ENCODE measurements around the gene APAF1. TPM values are rescaled to one million over a fixed set of nuclear protein-coding genes. Genes with fewer than 3 reads are reported as not detected.
"Not testable (repeated sequence)": the region's sequence is repeated elsewhere in the genome, so short reads cannot be mapped to it uniquely, and the experiment has no call there.

Gene APAF1
- total RNA-seq, 3 donors from 2014 or later, result 22.5 to 44.2 (median 41.9) TPM

DNA sequence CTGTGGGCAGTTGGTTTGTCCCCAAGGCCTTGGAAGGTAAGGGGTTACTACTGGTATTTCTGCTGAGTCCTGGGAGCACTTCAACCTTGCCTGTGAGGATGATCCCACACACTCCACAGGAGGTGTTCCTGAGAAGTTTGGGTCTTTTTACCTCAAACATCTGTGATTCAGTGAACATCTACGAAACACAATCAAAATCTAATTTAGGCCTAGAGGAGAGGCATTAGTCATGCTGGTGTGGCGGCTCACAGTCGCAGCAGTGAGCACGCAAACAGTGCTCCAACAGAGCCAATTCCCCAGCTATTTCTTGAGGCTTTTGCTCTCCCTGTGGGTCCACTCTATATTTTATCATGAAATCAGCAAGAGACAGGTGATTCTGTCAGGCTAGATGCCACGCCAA, 107.6 kb downstream of the APAF1 start:
- Histone ChIP-seq H3K36me3 (ENCODE audit: low read depth) (no peaks in the 10 kb centered on the region), H3K4me3 (no peak overlapping the region), H3K9me3 (no peaks in the 10 kb centered on the region), H3K4me1 (ENCODE audit: low read depth) (no peaks in the 10 kb centered on the region)
- DNase-seq (no peak), ATAC-seq (no peak)
- TF ChIP-seq, protein P1, sequence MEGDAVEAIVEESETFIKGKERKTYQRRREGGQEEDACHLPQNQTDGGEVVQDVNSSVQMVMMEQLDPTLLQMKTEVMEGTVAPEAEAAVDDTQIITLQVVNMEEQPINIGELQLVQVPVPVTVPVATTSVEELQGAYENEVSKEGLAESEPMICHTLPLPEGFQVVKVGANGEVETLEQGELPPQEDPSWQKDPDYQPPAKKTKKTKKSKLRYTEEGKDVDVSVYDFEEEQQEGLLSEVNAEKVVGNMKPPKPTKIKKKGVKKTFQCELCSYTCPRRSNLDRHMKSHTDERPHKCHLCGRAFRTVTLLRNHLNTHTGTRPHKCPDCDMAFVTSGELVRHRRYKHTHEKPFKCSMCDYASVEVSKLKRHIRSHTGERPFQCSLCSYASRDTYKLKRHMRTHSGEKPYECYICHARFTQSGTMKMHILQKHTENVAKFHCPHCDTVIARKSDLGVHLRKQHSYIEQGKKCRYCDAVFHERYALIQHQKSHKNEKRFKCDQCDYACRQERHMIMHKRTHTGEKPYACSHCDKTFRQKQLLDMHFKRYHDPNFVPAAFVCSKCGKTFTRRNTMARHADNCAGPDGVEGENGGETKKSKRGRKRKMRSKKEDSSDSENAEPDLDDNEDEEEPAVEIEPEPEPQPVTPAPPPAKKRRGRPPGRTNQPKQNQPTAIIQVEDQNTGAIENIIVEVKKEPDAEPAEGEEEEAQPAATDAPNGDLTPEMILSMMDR (IDR thresholded peaks at IDR 0.05), result no peak
- intact Hi-C loops (cut with DNase I, micrococcal nuclease), result no loop called here

DNA sequence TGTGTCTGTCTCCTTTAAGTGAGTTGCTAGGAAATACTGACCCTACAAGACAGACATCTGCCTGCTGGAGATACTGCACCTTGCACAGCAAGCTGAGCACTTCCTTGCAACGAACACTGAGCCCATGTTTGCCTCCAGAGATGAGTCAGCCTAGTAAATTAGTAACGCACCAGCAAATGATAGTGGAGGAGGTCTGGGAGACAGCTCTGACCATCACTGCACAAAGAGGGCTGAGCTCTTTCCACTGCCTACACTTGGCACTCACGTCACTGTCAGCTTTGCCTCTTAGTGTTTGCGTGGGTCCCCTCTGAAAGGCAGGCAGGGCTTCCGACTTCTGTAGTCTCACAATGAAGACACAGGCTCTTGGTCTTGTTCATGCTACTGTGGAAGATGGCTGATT, 109.0 kb downstream of the APAF1 start:
- DNase-seq (no peak), ATAC-seq (peak; percentile 69)
- TF ChIP-seq, protein P1 (IDR thresholded peaks at IDR 0.05), result no peak
- H3K36me3 ChIP-seq (ENCODE audit: low read depth), result no peaks in the 10 kb centered on the region
- H3K4me3 ChIP-seq, result no peak overlapping the region
- H3K4me1 ChIP-seq (ENCODE audit: low read depth), result no peaks in the 10 kb centered on the region
- no peaks in the 10 kb centered on the region for H3K9me3 ChIP-seq
- intact Hi-C loops (cut with DNase I, micrococcal nuclease), result no loop called here

GRCh38 chr12:98755855-98756254, 110.8 kb downstream of the APAF1 start:
- DNase-seq; H3K4me1 ChIP-seq (ENCODE audit: low read depth); ATAC-seq; H3K9me3 ChIP-seq; intact Hi-C loops (cut with DNase I, micrococcal nuclease); H3K4me3 ChIP-seq; H3K36me3 ChIP-seq (ENCODE audit: low read depth): not testable (repeated sequence)

- TF ChIP-seq, protein P1 (IDR thresholded peaks at IDR 0.05), result no peak
- H3K9me3 ChIP-seq, result no peaks in the 10 kb centered on the region
- DNase-seq (no peak), ATAC-seq (no peak)
- no peak overlapping the region for H3K4me3 ChIP-seq
- no peaks in the 10 kb centered on the region for H3K4me1 ChIP-seq (ENCODE audit: low read depth)
- intact Hi-C loops (cut with DNase I, micrococcal nuclease), result no loop called here
- no peaks in the 10 kb centered on the region for H3K36me3 ChIP-seq (ENCODE audit: low read depth)
Observed at GRCh38 chr12:98757455-98757854, 112.4 kb downstream of the APAF1 start.

GRCh38 chr12:98758331-98758730, 113.2 kb downstream of the APAF1 start:
- no peak for ATAC-seq
- intact Hi-C loops (cut with DNase I, micrococcal nuclease), result no loop called here
- H3K9me3 ChIP-seq, result no peaks in the 10 kb centered on the region

DNA sequence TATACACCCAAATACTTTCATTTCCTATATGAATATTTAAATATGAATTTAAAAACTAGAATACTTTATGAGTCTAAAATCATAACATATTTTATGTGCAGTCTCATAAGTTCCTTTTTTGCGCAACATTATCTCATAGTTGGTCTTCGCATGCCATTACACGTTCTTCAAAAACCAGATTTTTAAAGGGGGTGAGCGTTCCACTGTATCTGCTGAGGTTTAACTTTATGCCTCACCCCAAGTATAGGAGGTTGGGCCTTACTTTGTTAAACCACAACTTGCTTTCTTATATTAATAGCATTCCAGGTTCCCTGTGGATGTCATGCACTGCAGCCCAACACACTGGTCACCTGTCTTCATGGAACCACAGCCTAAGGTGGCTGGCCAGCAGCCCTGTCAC, 118.6 kb downstream of the APAF1 start:
- no peaks in the 10 kb centered on the region for H3K36me3 ChIP-seq (ENCODE audit: low read depth)
- TF ChIP-seq, protein P1 (IDR thresholded peaks at IDR 0.05), result no peak
- no peaks in the 10 kb centered on the region for H3K9me3 ChIP-seq
- no peak overlapping the region for H3K4me3 ChIP-seq
- intact Hi-C loops (cut with DNase I, micrococcal nuclease), result no loop called here
- ATAC-seq (no peak), DNase-seq (no peak)
- no peaks in the 10 kb centered on the region for H3K4me1 ChIP-seq (ENCODE audit: low read depth)

More at GRCh38 chr12:98758331-98758730, 113.2 kb downstream of the APAF1 start:
- TF ChIP-seq, protein P1 (IDR thresholded peaks at IDR 0.05), result no peak
- no peak for DNase-seq
- Histone ChIP-seq H3K4me1 (ENCODE audit: low read depth) (no peaks in the 10 kb centered on the region), H3K4me3 (no peak overlapping the region), H3K36me3 (ENCODE audit: low read depth) (no peaks in the 10 kb centered on the region)
